HepG2 (cell line): ENCODE data around the gene TFAP2C. TPM values are rescaled to one million over a fixed set of nuclear protein-coding genes. Genes with fewer than 3 reads are reported as not detected.

Experiments used
- ATAC-seq: fragments of 200-7000 bp; cut with Tn5 transposase; 3 replicates; pipeline ENCODE4 v1.9.1; 2020; ENCODE audit warnings: mild to moderate bottlenecking, moderate library complexity
- BruUV-seq: library from RNA; stranded (reverse); fragments of 400-500 nt; replicated peaks from 2 replicates; lab custom pipeline; 2021; lab: Mats Ljungman, UMichigan
- CTCF ChIA-PET: fragments of 300-600 bp; formaldehyde crosslinking; extraction: SDS; loops from one replicate; lab custom pipeline; 2021; ENCODE audit warnings: low total read pairs, inconsistent platforms, low intra/inter-chr PET ratio; lab: Yijun Ruan, JAX
- POLR2A ChIA-PET: fragments of 350-600 bp; sonication (Branson Sonifier 250); formaldehyde crosslinking; loops from one replicate; lab custom pipeline; 2020; ENCODE audit warnings: antibody characterized with exemption, inconsistent platforms; lab: Yijun Ruan, JAX
- DNase-seq: peaks from one replicate; pipeline ENCODE4 v3.0.0-alpha.2; 2015; ENCODE audit warnings: low spot score
- FAIRE-seq: peaks from 3 replicates; lab custom pipeline; 2011; peaks lifted over from hg19 to GRCh38; lab: Jason Lieb, UNC
- H2AFZ ChIP-seq: one replicate; pipeline ENCODE4 v1.6.1; 2011; ENCODE audit warnings: low read length, inconsistent platforms
- H3K27ac ChIP-seq: fragments of 300-600 bp; 3 replicates; pipeline ENCODE4 v1.8.0; 2011; ENCODE audit warnings: mixed run types, mild to moderate bottlenecking, mixed read lengths, low read length, inconsistent platforms; ENCODE audit not compliant: insufficient read depth; ENCODE audit errors: extremely low read length
- H3K27me3 ChIP-seq, 2 experiments: fragments of 200-600 bp in 1 of 2; 2 replicates in 1 of 2; 3 replicates in 1 of 2; pipeline versions ENCODE4 v1.6.0 to v1.8.0; 2011; ENCODE audit warnings: low read length in 2 of 2, mild to moderate bottlenecking in 2 of 2, moderate library complexity in 2 of 2, inconsistent platforms in 1 of 2; ENCODE audit not compliant: insufficient read depth in 2 of 2, control insufficient read depth in 1 of 2
- H3K36me3 ChIP-seq, 2 experiments: fragments of 200-600 bp in 1 of 2; replicated peaks in 1 of 2; 2 replicates in 1 of 2; 3 replicates in 1 of 2; pipeline versions ENCODE4 v1.5.1 to v1.8.0; 2011; ENCODE audit warnings: low read length in 2 of 2, inconsistent platforms in 1 of 2; ENCODE audit not compliant: insufficient read depth in 2 of 2, control insufficient read depth in 1 of 2
- H3K4me1 ChIP-seq: 2 replicates; pipeline ENCODE4 v1.5.1; 2012; ENCODE audit warnings: low read length, inconsistent platforms; ENCODE audit not compliant: insufficient read depth
- H3K4me2 ChIP-seq: 2 replicates; pipeline ENCODE4 v1.6.0; 2011; ENCODE audit warnings: low read depth, low read length, inconsistent platforms
- H3K4me3 ChIP-seq, 3 experiments: fragments of 200-600 bp in 1 of 3; sonication (generic), shearing (Covaris generic) in 1 of 3; replicated peaks in 1 of 3; 2 replicates each; pipeline ENCODE4 v1.5.1; 2011 to 2016; ENCODE audit warnings: low read length in 3 of 3, inconsistent platforms in 2 of 3, low read depth in 2 of 3, mild to moderate bottlenecking in 2 of 3, control low read depth in 1 of 3, mixed read lengths in 1 of 3; ENCODE audit not compliant: insufficient read depth in 1 of 3
- H3K79me2 ChIP-seq: one replicate; pipeline ENCODE4 v1.6.1; 2011; ENCODE audit warnings: low read length, inconsistent platforms; ENCODE audit not compliant: insufficient read depth
- H3K9ac ChIP-seq: 2 replicates; pipeline ENCODE4 v1.6.0; 2011; ENCODE audit warnings: mild to moderate bottlenecking, low read depth, low read length, inconsistent platforms; ENCODE audit not compliant: insufficient read depth
- H3K9me3 ChIP-seq: 2 replicates; pipeline ENCODE4 v1.5.1; 2012; ENCODE audit warnings: mild to moderate bottlenecking, low read length
- H4K20me1 ChIP-seq: 2 replicates; pipeline ENCODE4 v1.6.0; 2011; ENCODE audit warnings: inconsistent platforms, mild to moderate bottlenecking, low read length, moderate library complexity; ENCODE audit not compliant: insufficient read depth
- ASH2L ChIP-seq: fragments of 300-600, 200-600 bp; sonication (generic); IDR thresholded peaks from 2 replicates; pipeline ENCODE4 v1.7.0; 2017; ENCODE audit warnings: low read depth, mild to moderate bottlenecking, moderate library complexity, mixed read lengths, low read length; ENCODE audit not compliant: insufficient read length
- CEBPG ChIP-seq: IDR thresholded peaks from 2 replicates; pipeline ENCODE4 v1.6.1; 2016
- MED1 ChIP-seq: sonication (generic); formaldehyde crosslinking; IDR thresholded peaks from 2 replicates; pipeline ENCODE4 v1.4.0; 2020; ENCODE audit warnings: missing genetic modification reagents
- RAD51 ChIP-seq: fragments of 450-650 bp; IDR thresholded peaks from 2 replicates; pipeline ENCODE4 v1.6.1; 2016; ENCODE audit warnings: borderline replicate concordance
- RFX3 ChIP-seq: IDR thresholded peaks from 2 replicates; pipeline ENCODE4 v1.6.1; 2016; ENCODE audit warnings: missing biosample characterization, missing genetic modification reagents
- ZBTB3 ChIP-seq: sonication (generic); formaldehyde crosslinking; IDR thresholded peaks from 2 replicates; pipeline ENCODE4 v1.4.0; 2020; ENCODE audit warnings: low read depth, mild to moderate bottlenecking, moderate library complexity, missing genetic modification reagents, borderline replicate concordance
- ZNF577 ChIP-seq: sonication (generic); formaldehyde crosslinking; IDR thresholded peaks from 2 replicates; pipeline ENCODE4 v1.4.0; 2020; ENCODE audit warnings: mild to moderate bottlenecking, low read depth, missing genetic modification reagents, borderline replicate concordance
- ZNF670 ChIP-seq: sonication (generic); formaldehyde crosslinking; IDR thresholded peaks from 2 replicates; pipeline ENCODE4 v1.8.0; 2022; ENCODE audit warnings: mild to moderate bottlenecking, missing genetic modification reagents, borderline replicate concordance
- ZNF687 ChIP-seq: sonication (generic); formaldehyde crosslinking; IDR thresholded peaks from 2 replicates; pipeline ENCODE4 v1.5.1; 2020; ENCODE audit warnings: mild to moderate bottlenecking, missing genetic modification reagents, moderate library complexity
- WGBS: methylation state at CpG from one replicate; pipeline ENCODE4 v1.1.6; 2017; ENCODE audit warnings: low lambda C conversion rate; 5-methylcytosine and 5-hydroxymethylcytosine counted together
- in situ Hi-C: cut with HindIII; loops from 2 replicates; pipeline ENCODE4 v1.10.0; 2017; ENCODE audit warnings: low pct_unique_long_range_greater_than_20kb; ENCODE audit not compliant: extremely low pct_ligation_motif_present
- intact Hi-C: fragments of 100-400 bp; cut with micrococcal nuclease; formaldehyde crosslinking; loops from one replicate; pipeline ENCODE4 v1.10.0; 2022; ENCODE audit not compliant: unreplicated experiment
- polyA plus RNA-seq, 8 experiments: library from polyadenylated mRNA; depleted of rRNA in 3 of 8; stranded (reverse) in 7 of 8; unstranded in 1 of 8; fragments of >200 nt; fragmentation: Illumina TruSeq in 4 of 8; extraction: Trizol in 4 of 8; gene quantifications; 2 replicates each; pipeline versions ENCODE4 v1.2.1 to v1.2.3, GENCODE V29; 2011 to 2016; ENCODE audit warnings: low read depth in 4 of 8, missing spikeins in 1 of 8, mixed read lengths in 1 of 8; ENCODE audit not compliant: insufficient read depth in 1 of 8
- total RNA-seq, 5 experiments: library from RNA; depleted of rRNA; stranded (reverse); fragments of >200 nt; fragmentation: Illumina TruSeq; extraction: Trizol; gene quantifications; 2 replicates each; pipeline ENCODE4 v1.2.3, GENCODE V29; 2016; ENCODE audit warnings: low read depth in 1 of 5

The TFAP2C gene
- total and polyA plus RNA-seq, 2 of the 13 experiments (the other 11 are each of a cell fraction or from before 2014, with no cell fraction given): not detected

GRCh38 chr20:56616716-56617115 is 12.4 kb upstream of the TFAP2C start:
- FAIRE-seq (no peak), DNase-seq (no peak), ATAC-seq (no peak)
- Histone ChIP-seq H3K79me2 (no peaks in the 10 kb centered on the region), H3K4me3 (no peak overlapping the region), H3K27me3 (peaks cover 2 to 16% of the 10 kb centered on the region in 2 experiments; a peak in 2 of 5 replicates), H3K9me3 (no peaks in the 10 kb centered on the region), H3K27ac (no peak overlapping the region), H3K4me1 (peaks cover 4% of the 10 kb centered on the region; the same call in 1 of the 2 replicates), H4K20me1 (no peaks in the 10 kb centered on the region), H3K36me3 (no peaks in the 10 kb centered on the region), H2AFZ (no peak overlapping the region), H3K9ac (no peak overlapping the region), H3K4me2 (no peak overlapping the region)
- intact Hi-C loops (no loop called here), in situ Hi-C loops (no loop called here)
- no TSS peak for BruUV-seq
- ChIA-PET CTCF (no interaction called here), POLR2A (no interaction called here)
- 14% methylated on average over 6 of the region's 6 CpGs for WGBS
- TF ChIP-seq ASH2L: no peak
- no peak for TF ChIP-seq ZNF577
- TF ChIP-seq RFX3: no peak
- TF ChIP-seq MED1 (CRISPR knock-in tag): no peak
- no peak for TF ChIP-seq ZBTB3 (CRISPR knock-in tag)

GRCh38 chr20:56617489-56617888 is 11.6 kb upstream of the TFAP2C start:
- Histone ChIP-seq H4K20me1 (no peaks in the 10 kb centered on the region), H3K79me2 (no peaks in the 10 kb centered on the region), H3K4me2 (no peak overlapping the region), H3K9ac (no peak overlapping the region), H3K4me1 (peaks cover 4% of the 10 kb centered on the region; the same call in 1 of the 2 replicates), H3K27me3 (peaks cover 2 to 16% of the 10 kb centered on the region in 2 experiments; a peak in 2 of 5 replicates), H3K4me3 (no peak overlapping the region), H3K36me3 (no peaks in the 10 kb centered on the region), H3K9me3 (no peaks in the 10 kb centered on the region), H3K27ac (no peak overlapping the region), H2AFZ (no peak overlapping the region)
- 32% methylated on average over 4 of the region's 4 CpGs for WGBS
- BruUV-seq: no TSS peak
- intact Hi-C loops (no loop called here), in situ Hi-C loops (no loop called here)
- FAIRE-seq (no peak), DNase-seq (no peak), ATAC-seq (peak; percentile 21; the same call in 2 of the 3 replicates)
- TF ChIP-seq CEBPG (no peak), RAD51 (no peak), ZNF670 (CRISPR knock-in tag) (no peak), ZNF687 (CRISPR knock-in tag) (no peak)
- TF ChIP-seq, all 625 proteins: peak for 0
- ChIA-PET CTCF (no interaction called here), POLR2A (no interaction called here)
